ENCODE measurements around the gene AK8.

DNA sequence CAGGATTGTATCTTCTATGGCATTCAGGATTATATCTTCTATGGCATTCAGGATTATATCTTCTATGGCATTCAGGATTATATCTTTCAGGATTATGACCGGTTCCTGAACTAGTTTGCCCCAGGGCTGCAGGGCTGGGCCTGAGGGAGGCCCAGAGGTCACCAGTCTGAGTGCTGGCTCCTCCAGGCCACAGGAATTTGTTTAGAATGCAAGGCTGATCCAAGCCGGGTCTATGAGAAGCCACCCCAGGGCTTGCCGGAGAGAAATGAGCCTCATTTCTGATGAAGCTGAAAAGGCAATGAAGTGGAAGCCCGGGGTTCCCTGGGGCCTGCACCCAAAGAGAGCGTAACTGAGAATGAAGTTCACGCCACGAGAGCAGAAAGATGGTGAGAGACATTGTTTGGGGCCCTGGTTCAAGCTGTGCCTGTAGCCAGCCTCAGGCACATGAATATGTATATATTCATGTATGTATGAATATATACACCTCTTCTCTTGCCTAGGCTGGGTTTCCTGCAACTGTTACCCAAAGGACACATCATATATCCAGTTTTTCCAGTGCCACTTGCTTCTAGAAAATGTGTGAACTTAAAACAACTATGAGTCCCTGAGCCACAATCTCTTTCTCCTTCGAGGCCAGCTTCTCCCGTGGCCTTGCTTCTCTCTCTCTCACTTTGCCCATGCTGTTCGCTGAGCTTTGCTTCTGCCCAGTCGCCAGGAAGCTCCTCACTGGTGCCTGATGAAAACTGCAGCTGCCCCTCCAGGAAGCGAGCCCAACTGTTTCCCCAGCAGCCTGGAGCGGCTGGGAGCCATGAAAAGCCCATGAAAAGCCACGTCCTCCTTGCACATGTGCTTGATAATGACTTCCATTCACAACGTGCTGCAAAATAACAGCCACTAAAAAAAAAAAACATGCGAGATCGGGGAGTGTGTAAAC lies 145.5 kb downstream of the AK8 start:
- TF ChIP-seq, protein P1, sequence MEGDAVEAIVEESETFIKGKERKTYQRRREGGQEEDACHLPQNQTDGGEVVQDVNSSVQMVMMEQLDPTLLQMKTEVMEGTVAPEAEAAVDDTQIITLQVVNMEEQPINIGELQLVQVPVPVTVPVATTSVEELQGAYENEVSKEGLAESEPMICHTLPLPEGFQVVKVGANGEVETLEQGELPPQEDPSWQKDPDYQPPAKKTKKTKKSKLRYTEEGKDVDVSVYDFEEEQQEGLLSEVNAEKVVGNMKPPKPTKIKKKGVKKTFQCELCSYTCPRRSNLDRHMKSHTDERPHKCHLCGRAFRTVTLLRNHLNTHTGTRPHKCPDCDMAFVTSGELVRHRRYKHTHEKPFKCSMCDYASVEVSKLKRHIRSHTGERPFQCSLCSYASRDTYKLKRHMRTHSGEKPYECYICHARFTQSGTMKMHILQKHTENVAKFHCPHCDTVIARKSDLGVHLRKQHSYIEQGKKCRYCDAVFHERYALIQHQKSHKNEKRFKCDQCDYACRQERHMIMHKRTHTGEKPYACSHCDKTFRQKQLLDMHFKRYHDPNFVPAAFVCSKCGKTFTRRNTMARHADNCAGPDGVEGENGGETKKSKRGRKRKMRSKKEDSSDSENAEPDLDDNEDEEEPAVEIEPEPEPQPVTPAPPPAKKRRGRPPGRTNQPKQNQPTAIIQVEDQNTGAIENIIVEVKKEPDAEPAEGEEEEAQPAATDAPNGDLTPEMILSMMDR (IDR thresholded peaks at IDR 0.05) = no peak
- TF ChIP-seq EP300 (IDR thresholded peaks at IDR 0.05) (no peak), POLR2A (IDR thresholded peaks at IDR 0.05) (no peak), POLR2AphosphoS5 (IDR thresholded peaks at IDR 0.05) (no peak)
